Measurements from ENCODE around the gene HOXD12.
A peak's percentile ranks its signal among the peaks of the same experiment; 100 is the strongest.

HOXD12 gene

GRCh38 chr2:176120364-176121189 is 21.0 kb downstream of the HOXD12 start:
- DNase-seq (ENCODE audit: low read depth): no peak

DNA sequence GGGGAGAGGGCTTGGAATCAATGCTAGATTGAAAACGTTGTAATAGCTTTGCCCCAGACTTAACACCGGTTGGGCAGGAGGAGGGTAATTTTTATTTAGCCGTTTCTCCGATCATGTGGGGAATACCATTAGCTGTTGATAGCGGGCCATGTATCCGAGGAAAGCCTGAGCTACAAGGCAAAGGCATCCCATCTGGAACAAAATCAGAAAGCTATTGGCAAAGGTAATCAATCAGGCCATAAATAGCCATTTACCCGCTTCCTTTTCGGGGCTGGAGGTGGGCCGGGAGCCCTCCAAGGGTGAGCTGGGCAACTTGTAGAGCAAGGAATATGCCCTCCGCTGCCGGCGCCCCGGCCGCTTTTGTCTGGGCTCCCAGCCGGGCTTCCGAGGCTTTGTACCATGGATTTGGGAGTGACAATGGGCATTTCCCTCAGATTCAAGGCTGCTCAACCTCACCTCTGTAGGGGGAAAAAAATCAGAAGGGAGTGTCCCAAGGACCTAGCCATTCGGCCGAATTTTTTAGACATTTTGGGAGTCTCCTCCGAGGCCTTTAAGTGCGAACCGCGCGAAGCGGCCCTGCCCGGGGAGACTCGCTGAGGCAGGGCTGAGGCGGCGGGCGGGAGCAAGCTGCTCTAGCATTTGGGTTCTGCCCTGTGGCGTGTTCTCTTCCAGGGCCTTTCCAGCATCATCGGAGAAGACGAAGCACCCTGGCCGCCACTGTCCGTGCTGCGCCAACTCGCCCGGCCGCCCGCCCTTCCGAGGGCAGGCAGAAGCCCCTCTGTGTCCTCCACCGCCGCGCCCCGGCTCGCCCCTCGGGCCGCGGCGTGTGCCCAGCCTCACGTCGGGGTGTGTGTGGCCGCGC is 21.8 kb downstream of the HOXD12 start:
- no peak for DNase-seq (ENCODE audit: low read depth)

- DNase-seq (ENCODE audit: low read depth): no peak
Measured at GRCh38 chr2:176122052-176122682, 22.6 kb downstream of the HOXD12 start.

DNA sequence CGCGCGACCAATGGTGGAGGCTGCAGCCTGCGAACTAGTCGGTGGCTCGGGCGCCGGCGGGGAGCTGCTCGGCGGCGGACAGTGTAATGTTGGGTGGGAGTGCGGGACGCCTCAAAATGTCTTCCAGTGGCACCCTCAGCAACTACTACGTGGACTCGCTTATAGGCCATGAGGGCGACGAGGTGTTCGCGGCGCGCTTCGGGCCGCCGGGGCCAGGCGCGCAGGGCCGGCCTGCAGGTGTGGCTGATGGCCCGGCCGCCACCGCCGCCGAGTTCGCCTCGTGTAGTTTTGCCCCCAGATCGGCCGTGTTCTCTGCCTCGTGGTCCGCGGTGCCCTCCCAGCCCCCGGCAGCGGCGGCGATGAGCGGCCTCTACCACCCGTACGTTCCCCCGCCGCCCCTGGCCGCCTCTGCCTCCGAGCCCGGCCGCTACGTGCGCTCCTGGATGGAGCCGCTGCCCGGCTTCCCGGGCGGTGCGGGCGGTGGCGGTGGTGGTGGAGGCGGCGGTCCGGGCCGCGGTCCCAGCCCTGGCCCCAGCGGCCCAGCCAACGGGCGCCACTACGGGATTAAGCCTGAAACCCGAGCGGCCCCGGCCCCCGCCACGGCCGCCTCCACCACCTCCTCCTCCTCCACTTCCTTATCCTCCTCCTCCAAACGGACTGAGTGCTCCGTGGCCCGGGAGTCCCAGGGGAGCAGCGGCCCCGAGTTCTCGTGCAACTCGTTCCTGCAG is 23.3 kb downstream of the HOXD12 start, which contains the start of gene HOXD9:
Gene HOXD9, plus strand, starts transcription at position 37 of the 728 bp plus-strand sequence. Its CDS starts 50 bp downstream, at position 87.
- DNase-seq (ENCODE audit: low read depth): no peak

- no peak for DNase-seq (ENCODE audit: low read depth)
Measured at GRCh38 chr2:176123411-176124109, 24.0 kb downstream of the HOXD12 start.

- DNase-seq (ENCODE audit: low read depth): no peak
Measured at GRCh38 chr2:176124110-176124946, 24.7 kb downstream of the HOXD12 start.

DNA sequence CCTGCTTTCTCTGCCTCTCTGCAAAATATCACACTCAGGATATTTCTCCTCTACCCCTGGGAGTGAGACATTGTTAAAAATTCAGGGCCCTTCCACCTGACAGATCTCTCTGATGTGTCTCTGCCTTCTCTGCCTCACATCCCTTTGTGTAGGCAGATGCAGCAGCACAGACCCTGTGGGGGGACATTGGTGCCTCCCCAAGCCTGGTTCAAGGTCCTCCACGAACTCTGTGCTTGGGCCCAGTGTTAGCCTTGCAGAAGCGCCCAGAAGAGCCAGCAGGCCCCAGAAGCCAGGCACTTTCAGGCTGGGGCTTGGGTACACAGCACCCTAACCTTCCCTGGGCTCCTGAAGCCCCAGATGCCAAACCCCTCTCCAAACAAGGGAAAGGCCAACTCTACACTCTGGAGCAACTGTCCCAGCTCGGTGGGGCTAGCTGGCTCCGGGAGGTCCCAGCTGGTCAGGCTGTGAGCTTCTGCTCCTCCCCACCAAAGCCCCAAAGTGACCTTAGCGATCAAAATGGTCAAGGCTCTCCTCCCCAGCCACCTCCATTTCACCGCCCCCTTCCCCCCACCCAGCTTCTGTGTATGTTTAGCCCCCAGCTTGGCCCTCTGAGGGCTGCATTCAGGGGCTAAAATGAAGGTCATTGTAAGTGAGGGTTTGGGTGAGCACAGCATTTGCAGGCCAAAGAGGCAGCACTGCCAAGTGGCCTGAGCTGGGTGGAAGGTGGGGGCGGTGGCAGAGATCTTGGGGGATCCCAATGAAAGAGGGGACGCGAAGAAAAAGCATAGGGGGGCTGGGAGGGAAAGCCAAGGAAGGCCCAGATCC is 25.6 kb downstream of the HOXD12 start:
- DNase-seq (ENCODE audit: low read depth): no peak

DNA sequence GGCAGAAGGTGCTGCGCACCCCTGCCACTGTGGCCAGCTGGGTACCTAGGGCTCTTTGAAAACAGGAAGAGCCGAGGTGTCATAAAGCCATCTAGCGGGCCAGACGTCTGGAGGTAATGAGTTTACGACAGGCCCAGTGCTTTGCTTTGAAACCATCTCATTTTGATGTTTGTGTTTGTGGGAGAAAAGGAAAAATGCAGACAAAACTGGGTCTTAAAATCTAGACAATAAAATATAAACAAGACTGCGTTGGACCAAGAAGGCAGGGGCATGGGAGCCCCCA is 26.1 kb downstream of the HOXD12 start:
- no peak for DNase-seq (ENCODE audit: low read depth)

DNA sequence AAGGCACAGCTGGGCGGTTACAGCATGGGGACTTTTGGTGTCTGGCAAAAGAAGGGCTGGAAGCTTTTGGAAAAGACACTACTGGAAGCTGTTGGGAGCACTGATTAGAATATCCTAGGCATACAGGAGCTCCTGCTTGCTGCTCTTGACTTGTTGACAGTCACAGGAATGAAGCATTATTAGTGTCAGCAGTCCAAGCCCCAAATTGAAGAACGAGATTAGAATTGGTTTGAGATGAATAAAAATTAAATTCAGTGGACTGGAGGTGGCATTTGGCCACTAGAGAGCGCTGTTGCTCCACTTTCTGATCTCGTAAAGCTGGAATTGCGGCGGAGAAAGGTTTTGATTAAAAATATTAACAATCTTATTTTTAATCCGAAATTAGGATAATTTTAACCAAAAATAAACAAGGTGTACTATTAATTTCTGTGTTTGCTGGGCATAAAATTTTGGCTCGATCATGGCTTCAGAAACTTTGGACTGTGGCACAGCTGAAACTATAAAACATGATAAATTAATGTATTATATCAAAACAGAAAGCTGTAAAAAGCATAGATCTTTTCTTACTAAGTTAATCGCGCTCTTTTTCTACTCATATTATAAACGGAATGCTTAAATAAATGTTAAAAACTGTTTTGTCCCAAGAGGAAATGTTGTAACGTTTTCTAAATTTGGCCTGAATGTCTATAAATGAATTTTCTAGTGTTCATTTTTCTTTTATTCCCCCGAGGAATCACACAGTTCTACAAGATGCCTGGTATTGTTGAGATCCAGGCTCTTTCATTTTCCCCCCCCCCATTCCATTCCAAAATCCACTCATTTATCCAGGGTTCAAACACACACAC is 27.6 kb downstream of the HOXD12 start:
- DNase-seq (ENCODE audit: low read depth): peak; percentile 25

- DNase-seq (ENCODE audit: low read depth): no peak
Measured at GRCh38 chr2:176127774-176128072, 28.1 kb downstream of the HOXD12 start.

DNA sequence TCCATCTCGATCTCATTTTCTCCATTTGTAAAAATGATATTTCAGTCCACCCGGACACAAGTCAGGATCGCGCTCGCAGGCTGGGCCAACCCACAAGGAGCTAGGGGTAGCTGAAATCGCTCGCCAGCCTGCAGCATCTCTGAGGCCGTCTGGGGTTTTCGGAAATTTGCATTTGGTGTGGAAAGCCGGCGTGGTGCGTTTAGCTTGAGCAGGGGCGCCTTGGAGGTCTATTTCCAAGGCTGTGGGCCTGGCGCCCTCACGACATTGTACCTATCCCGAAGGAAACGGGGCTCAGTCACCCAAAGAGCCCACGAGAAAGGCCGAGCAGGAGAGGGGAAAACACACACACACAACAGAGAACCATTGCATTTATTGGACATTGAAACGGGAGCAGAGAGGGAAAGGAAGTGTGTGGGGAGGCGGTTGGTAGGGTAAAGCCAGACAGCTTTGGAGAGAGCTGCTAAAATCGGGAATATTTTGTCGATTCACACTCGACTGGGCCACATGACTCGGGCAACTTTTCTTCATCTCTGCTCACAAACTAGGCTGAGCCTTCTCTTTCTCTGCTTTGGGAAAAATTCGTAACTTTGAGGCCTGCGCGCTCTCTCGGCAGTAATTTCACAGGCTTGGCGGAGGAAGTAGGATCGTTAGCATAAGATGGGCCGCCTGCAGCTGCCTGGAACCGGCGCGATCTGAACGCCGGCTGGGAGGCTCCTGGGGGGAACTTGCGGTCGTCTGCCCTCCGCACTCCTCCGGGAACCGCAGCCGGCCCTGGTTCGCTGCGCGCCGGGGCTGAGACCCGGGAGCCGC is 28.8 kb downstream of the HOXD12 start:
- no peak for DNase-seq (ENCODE audit: low read depth)

GRCh38 chr2:176128982-176129796 is 29.6 kb downstream of the HOXD12 start, which contains the start of gene HOXD8:
HOXD8 (plus strand) TSS chr2:176129705; CDS start chr2:176130367, 662 bp downstream.
- DNase-seq (ENCODE audit: low read depth): no peak

GRCh38 chr2:176129813-176130146 is 30.2 kb downstream of the HOXD12 start:
- no peak for DNase-seq (ENCODE audit: low read depth)

DNA sequence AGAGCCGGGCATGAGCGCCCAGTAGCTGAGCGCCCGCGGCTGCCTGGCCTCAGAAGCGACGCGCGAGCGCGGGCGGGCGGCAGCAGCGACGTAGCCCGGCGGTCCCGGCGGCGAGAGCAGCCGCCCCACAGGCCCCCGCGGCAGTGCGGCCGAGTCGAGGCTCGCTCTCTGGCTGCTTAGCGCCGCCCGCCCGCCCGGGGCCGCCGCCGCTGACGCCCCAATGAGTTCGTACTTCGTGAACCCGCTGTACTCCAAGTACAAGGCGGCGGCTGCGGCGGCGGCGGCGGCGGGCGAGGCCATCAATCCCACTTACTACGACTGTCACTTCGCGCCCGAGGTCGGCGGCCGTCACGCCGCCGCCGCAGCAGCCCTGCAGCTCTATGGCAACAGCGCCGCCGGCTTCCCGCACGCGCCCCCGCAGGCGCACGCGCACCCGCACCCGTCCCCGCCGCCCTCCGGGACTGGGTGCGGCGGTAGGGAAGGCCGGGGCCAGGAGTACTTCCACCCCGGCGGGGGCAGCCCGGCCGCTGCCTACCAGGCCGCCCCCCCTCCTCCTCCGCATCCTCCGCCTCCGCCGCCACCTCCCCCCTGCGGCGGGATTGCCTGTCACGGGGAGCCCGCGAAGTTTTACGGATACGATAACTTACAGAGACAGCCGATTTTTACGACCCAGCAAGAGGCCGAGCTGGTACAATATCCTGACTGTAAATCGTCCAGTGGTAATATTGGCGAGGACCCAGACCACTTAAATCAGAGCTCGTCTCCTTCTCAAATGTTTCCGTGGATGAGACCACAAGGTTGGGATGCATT is 30.8 kb downstream of the HOXD12 start:
- no peak for DNase-seq (ENCODE audit: low read depth)

- DNase-seq (ENCODE audit: low read depth): no peak
Measured at GRCh38 chr2:176130957-176131847, 31.6 kb downstream of the HOXD12 start.

All from stimulated activated CD8-positive, alpha-beta memory T cell treated with anti-CD3 and anti-CD28 coated beads, Interleukin-12 subunit alpha, Interleukin-12 subunit beta, amount 100 ng/mL, for 4 hours (primary cell).